ENCODE data around the gene RNH1.

- TF ChIP-seq POLR2A (IDR thresholded peaks at IDR 0.05; ENCODE audit: low read length) (no peak), GATA1 (IDR thresholded peaks at IDR 0.05; ENCODE audit: low read depth, low read length) (no peak)
Observed at GRCh38 chr11:553083-553987, 46.3 kb upstream of the RNH1 start.

Data from erythroblast (primary cell).